ENCODE data around the gene ABCA8. TPM values are rescaled to one million over a fixed set of nuclear protein-coding genes. Genes with fewer than 3 reads are reported as not detected.

Gene ABCA8
- total RNA-seq, 1 experiment from 2014 or later: 0.90 TPM

DNA sequence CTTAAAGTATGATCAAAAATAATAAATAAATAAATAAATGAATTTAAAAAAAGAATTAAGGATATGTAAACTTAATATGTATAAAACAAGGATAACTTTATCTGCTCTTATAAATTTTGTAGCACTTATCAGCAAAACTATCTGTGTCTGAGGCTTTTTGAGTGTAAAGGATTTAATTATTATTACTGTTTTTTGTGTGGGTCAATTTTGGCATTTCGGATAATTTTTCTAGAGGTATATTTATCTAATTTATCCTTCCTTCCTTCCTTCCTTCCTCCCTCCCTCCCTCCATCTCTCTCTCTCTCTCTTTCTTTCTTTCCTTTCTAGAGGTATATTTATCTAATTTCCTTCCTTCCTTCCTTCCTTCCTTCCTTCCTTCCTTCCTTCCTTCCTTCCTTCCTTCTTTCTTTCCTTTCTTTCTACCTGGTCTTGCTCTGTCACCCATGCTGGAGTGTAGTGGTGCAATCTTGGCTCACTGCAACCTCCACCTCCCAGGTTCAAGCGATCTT, 120.8 kb downstream of the ABCA8 start:
- Histone ChIP-seq H3K4me3 (ENCODE audit: low read depth, low read length, poor library complexity, severe bottlenecking) (no peak overlapping the region), H3K36me3 (ENCODE audit: insufficient read depth, low read length, poor library complexity, severe bottlenecking) (no peaks in the 10 kb centered on the region), H3K4me1 (ENCODE audit: insufficient read depth, low read length, poor library complexity, severe bottlenecking) (peaks cover 47% of the 10 kb centered on the region), H3K9me3 (ENCODE audit: low read depth, low read length, poor library complexity, severe bottlenecking) (peaks cover 1% of the 10 kb centered on the region), H3K27me3 (replicated peaks; ENCODE audit: insufficient read depth, low read depth, low read length, poor library complexity) (no peaks in the 10 kb centered on the region), H3K27ac (ENCODE audit: low read depth, low read length, poor library complexity, severe bottlenecking) (peak overlapping the region; percentile 92)
- intact Hi-C loops (cut with micrococcal nuclease; ENCODE audit: unreplicated experiment): loop anchor here (1.0 to 5.0 kb wide), 6 partner anchors 21 to 464 kb away; no protein-coding TSS in a partner anchor
- peak; percentile 90 for DNase-seq (ENCODE audit: low spot score)
- no peak for TF ChIP-seq EZH2 (IDR thresholded peaks at IDR 0.05; ENCODE audit: borderline replicate concordance, low read depth, low read length, poor library complexity, severe bottlenecking)
- TF ChIP-seq, protein P1, sequence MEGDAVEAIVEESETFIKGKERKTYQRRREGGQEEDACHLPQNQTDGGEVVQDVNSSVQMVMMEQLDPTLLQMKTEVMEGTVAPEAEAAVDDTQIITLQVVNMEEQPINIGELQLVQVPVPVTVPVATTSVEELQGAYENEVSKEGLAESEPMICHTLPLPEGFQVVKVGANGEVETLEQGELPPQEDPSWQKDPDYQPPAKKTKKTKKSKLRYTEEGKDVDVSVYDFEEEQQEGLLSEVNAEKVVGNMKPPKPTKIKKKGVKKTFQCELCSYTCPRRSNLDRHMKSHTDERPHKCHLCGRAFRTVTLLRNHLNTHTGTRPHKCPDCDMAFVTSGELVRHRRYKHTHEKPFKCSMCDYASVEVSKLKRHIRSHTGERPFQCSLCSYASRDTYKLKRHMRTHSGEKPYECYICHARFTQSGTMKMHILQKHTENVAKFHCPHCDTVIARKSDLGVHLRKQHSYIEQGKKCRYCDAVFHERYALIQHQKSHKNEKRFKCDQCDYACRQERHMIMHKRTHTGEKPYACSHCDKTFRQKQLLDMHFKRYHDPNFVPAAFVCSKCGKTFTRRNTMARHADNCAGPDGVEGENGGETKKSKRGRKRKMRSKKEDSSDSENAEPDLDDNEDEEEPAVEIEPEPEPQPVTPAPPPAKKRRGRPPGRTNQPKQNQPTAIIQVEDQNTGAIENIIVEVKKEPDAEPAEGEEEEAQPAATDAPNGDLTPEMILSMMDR (conservative IDR thresholded peaks at IDR 0.05; ENCODE audit: low read depth, low read length): no peak
- CTCF ChIA-PET: interaction anchor here (0.9 to 1.3 kb wide), 2 partner anchors 57 to 72 kb away, joined by 3 to 7 read pairs; no protein-coding TSS in a partner anchor
- POLR2A ChIA-PET (ENCODE audit: low non-redundant PET): no interaction called here
- no TSS peak for BruUV-seq (replicated peaks)

GRCh38 chr17:68832109-68832802, 122.9 kb downstream of the ABCA8 start:
- peak; percentile 35 for DNase-seq (ENCODE audit: low spot score)
- POLR2A ChIA-PET (ENCODE audit: low non-redundant PET): no interaction called here
- BruUV-seq (replicated peaks): no TSS peak

GRCh38 chr17:68831170-68831569, 124.0 kb downstream of the ABCA8 start:
- no TSS peak for BruUV-seq (replicated peaks)
- H3K4me3 ChIP-seq (ENCODE audit: low read depth, low read length, poor library complexity, severe bottlenecking): no peak overlapping the region
- no peaks in the 10 kb centered on the region for H3K27me3 ChIP-seq (replicated peaks; ENCODE audit: insufficient read depth, low read depth, low read length, poor library complexity)
- H3K27ac ChIP-seq (ENCODE audit: low read depth, low read length, poor library complexity, severe bottlenecking): no peak overlapping the region
- CTCF ChIA-PET: no interaction called here
- H3K9me3 ChIP-seq (ENCODE audit: low read depth, low read length, poor library complexity, severe bottlenecking): peaks cover 7% of the 10 kb centered on the region
- H3K36me3 ChIP-seq (ENCODE audit: insufficient read depth, low read length, poor library complexity, severe bottlenecking): no peaks in the 10 kb centered on the region
- POLR2A ChIA-PET (ENCODE audit: low non-redundant PET): no interaction called here
- H3K4me1 ChIP-seq (ENCODE audit: insufficient read depth, low read length, poor library complexity, severe bottlenecking): peaks cover 40% of the 10 kb centered on the region
- no peak for DNase-seq (ENCODE audit: low spot score)
- intact Hi-C loops (cut with micrococcal nuclease; ENCODE audit: unreplicated experiment): loop anchor here (5.0 kb wide), 1 partner anchor 39 kb away; no protein-coding TSS in a partner anchor
- TF ChIP-seq, protein P1 (conservative IDR thresholded peaks at IDR 0.05; ENCODE audit: low read depth, low read length): no peak
- no peak for TF ChIP-seq EZH2 (IDR thresholded peaks at IDR 0.05; ENCODE audit: borderline replicate concordance, low read depth, low read length, poor library complexity, severe bottlenecking)

More at GRCh38 chr17:68832109-68832802, 122.9 kb downstream of the ABCA8 start:
- intact Hi-C loops (cut with micrococcal nuclease; ENCODE audit: unreplicated experiment): loop anchor here (5.0 kb wide), 1 partner anchor 40 kb away; no protein-coding TSS in a partner anchor
- H3K27me3 ChIP-seq (replicated peaks; ENCODE audit: insufficient read depth, low read depth, low read length, poor library complexity): no peaks in the 10 kb centered on the region
- H3K4me3 ChIP-seq (ENCODE audit: low read depth, low read length, poor library complexity, severe bottlenecking): no peak overlapping the region
- H3K36me3 ChIP-seq (ENCODE audit: insufficient read depth, low read length, poor library complexity, severe bottlenecking): no peaks in the 10 kb centered on the region
- H3K4me1 ChIP-seq (ENCODE audit: insufficient read depth, low read length, poor library complexity, severe bottlenecking): peaks cover 47% of the 10 kb centered on the region
- CTCF ChIA-PET: no interaction called here
- peaks cover 7% of the 10 kb centered on the region for H3K9me3 ChIP-seq (ENCODE audit: low read depth, low read length, poor library complexity, severe bottlenecking)
- TF ChIP-seq, protein P1 (conservative IDR thresholded peaks at IDR 0.05; ENCODE audit: low read depth, low read length): no peak
- no peak for TF ChIP-seq EZH2 (IDR thresholded peaks at IDR 0.05; ENCODE audit: borderline replicate concordance, low read depth, low read length, poor library complexity, severe bottlenecking)
- peak overlapping the region; percentile 92 for H3K27ac ChIP-seq (ENCODE audit: low read depth, low read length, poor library complexity, severe bottlenecking)
